Superior temporal gyrus (tissue), 1 donor: Measurements from ENCODE around the gene DCTPP1.
"Not testable (repeated sequence)": the region's sequence is repeated elsewhere in the genome, so short reads cannot be mapped to it uniquely, and the experiment has no call there.

ENCODE experiments used
- DNase-seq: peaks from one replicate; pipeline ENCODE4 v3.0.0-alpha.2; 2016; ENCODE audit errors: extremely low spot score

Gene DCTPP1

DNA sequence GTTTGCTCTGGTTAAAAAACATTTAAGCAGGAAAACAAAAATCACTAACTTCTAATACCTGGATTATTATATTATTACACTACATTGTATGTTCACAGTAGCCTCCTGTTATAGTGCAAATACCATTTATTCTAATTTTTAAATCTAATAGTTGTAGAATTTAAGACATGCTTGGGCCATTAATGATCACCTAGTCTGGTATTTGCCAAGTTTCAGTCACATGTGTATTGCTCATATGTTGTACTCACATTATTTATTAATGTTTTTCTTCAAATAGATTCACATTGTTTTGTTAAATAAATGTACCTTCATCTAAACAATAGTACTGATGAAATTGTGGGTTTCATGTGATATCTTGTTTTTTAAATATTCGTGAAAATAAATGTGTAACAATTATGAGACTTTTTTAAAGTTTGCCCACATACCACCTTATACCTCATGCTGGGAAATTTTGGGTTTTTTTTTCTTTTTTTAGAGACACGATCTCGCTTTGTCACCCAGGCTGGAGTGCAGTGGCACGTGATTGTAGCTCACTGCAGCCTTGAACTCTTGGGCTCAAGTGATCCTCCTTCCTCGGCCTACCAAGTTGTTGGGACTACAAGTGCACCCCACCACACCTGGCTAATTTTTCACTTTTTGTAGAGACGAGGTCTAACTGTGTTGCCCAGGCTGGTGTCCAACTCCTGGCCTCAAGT is 16.6 kb downstream of the DCTPP1 start:
- no peak for DNase-seq

DNA sequence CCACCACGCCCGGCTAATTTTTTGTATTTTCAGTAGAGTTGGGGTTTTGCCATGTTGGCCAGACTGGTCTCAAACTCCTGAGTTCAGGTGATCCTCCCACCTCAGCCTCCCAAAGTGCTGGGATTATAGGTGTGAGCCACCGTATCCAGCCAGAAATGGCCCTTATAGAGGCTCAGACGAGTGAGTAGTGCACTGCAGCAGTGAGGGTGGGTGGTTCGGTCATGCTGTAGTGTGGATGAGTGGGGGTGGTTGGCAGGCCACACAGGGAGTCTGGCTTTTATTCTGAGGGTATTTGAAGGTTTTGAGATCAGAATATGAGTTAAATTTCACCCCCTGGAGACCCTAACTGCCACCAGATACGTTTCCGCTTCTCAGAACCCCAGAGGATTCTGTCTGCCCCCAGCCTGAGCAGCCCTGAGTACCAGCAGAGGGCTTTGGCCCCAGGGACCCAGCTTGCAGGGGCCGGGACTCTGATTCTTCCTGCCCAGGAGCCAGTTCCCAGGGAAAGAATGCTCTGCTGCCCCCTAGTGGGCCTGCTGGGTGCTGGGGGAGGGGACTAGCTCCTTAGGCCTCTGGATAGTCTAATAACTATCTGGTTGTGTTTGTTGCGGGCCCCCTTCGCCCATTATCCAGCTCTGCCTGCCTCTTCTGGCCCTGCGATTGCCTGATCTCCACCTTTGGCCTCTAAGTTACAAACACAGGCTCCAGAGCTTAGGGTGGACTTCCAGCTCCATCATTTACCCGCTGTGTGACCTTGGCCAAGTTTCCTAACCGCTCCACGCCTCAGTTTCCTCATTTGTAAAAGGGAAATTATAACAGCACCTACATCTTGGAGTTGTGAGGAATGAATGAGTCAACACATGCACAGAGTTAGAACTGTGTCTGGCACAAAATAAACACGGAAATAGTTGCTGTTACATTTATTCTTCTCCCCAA is 20.4 kb downstream of the DCTPP1 start:
- peak; percentile 96 for DNase-seq

GRCh38 chr16:30407804-30408534 is 21.9 kb downstream of the DCTPP1 start:
- no peak for DNase-seq

GRCh38 chr16:30407102-30407803 is 22.6 kb downstream of the DCTPP1 start, which contains the start of gene ZNF771:
Gene ZNF771 (plus strand): TSS chr16:30407606. CDS start chr16:30408054, 448 bp downstream.
- DNase-seq = peak; percentile 92

GRCh38 chr16:30406795-30407101 is 23.1 kb downstream of the DCTPP1 start:
- DNase-seq = no peak

DNA sequence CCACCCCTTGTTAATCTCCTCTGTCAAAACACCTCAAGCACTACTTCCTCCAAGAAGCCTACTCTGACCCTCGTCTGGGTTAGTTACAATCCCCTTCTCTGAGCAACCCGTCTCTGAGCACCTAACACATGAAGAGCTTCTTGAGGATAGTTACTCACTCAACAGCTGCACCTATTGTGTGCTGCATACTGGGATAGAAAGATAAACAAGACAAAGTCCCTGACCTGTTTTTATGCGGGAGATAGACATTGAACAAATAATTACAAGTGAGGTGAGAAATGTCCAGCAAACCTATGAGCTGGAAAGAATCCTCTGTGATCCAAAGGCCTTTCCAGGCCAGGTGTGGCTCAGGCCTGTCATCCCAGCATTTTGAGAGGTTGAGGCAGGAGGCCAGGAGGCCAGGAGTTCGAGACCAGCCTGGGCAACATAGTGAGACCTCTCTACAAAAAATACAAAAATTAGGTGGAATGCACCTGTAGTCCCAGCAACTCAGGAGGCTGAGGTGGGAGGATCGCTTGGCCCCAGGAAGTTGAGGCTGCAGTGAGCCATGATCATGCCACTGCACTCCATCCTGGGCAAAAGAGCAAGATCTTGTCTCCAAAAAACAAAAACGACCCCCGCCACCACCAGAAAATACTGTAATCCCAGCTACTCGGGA is 27.9 kb downstream of the DCTPP1 start:
- no peak for DNase-seq

DNA sequence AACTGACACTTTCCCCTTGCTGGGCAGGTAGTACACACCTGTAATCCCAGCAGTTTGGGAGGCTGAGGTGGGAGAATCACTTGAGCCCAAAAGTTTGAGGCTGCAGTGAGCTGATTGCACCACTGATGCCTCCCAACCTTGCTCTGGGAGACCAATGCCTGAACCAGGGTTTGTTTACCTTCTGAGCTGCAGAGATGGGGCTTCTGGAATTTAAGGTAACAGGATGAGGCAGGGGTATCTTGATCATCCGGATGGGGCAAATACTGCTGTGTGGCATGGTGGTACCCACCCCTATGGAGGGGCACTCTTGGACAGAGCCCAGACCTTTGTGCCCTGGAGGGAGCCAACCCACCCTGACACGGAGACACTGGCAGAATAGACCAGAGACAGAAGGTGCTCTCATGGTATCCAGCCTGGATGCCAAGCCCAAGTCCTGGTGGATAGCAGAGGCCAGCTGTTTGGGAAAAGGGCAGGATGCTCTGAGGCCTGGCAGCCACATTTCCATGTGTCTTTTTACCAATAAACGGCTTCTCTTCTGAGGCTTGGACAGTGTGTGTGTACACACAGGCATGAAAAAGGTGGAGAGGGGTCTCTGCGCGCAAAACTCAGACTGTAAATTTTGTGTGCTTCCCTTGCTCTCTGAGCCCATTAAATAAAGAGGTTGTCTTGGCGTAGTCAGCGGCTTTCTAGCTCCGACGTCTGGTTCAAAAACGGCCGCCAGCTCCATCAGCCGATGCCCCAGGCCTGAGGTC is 30.2 kb downstream of the DCTPP1 start:
- DNase-seq = no peak

DNA sequence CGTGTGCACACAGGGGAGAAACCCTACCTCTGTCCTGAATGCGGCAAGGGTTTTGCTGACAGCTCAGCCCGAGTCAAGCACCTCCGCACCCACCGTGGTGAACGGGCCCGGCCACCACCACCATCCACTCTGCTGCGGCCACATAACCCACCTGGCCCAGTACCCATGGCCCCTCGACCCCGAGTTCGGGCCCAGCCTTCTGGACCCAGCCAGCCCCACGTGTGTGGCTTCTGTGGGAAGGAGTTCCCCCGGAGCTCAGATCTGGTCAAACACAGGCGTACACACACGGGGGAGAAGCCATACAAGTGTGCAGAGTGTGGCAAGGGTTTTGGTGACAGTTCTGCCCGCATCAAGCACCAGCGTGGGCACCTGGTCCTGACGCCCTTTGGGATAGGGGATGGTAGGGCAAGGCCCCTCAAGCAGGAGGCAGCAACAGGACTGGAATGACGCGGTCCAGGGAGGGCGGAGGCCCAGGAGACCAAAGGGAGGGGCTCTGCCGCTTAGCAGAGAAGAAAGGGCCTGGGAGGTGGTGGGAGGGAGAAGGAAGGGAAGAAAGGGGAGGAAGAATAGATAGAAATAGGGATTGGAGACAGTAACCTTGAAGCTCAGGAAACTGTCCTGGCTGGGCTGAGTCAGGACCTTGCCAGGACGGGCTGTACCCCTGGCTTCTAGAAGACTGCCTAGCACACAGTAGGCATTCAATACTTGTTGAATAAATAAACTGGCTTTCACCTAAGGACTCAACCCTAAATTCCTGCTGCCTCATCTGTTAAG is 31.0 kb downstream of the DCTPP1 start:
- no peak for DNase-seq

DNA sequence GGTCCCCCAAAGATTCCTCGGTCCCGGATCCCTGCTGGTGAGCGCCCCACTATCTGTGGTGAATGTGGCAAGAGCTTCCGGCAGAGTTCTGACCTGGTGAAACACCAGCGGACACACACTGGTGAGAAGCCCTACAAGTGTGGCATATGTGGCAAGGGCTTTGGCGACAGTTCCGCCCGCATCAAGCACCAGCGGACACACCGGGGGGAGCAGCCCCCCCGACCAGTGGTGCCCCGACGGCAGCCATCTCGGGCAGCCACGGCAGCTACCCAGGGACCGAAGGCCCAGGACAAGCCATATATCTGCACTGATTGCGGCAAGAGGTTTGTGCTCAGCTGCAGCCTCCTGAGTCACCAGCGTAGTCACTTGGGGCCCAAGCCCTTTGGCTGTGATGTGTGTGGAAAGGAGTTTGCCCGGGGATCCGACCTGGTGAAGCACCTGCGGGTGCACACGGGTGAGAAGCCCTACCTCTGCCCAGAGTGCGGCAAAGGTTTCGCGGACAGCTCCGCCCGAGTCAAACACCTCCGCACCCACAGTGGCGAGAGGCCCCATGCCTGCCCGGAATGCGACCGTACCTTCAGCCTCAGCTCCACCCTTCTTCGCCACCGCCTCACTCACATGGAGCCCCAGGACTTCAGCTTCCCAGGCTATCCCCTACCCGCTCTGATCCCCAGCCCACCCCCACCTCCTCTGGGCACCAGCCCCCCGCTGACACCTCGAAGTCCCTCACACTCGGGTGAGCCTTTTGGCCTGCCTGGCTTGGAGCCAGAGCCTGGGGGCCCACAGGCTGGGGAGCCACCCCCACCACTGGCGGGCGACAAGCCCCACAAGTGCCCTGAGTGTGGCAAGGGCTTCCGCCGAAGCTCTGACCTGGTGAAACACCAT is 31.8 kb downstream of the DCTPP1 start:
- DNase-seq = no peak

GRCh38 chr16:30397056-30397455 is 32.8 kb downstream of the DCTPP1 start:
- DNase-seq = no peak

GRCh38 chr16:30396627-30397026 is 33.2 kb downstream of the DCTPP1 start:
- not testable (repeated sequence) for DNase-seq

GRCh38 chr16:30395992-30396585 is 33.7 kb downstream of the DCTPP1 start:
- DNase-seq = peak; percentile 27

- DNase-seq = peak; percentile 89
Measured at GRCh38 chr16:30395155-30395991, 34.5 kb downstream of the DCTPP1 start, which contains the start of gene ZNF48. Gene ZNF48 (plus strand): TSS chr16:30395420. CDS start chr16:30395795, 375 bp downstream.

GRCh38 chr16:30394592-30395154 is 35.2 kb downstream of the DCTPP1 start:
- peak; percentile 34 for DNase-seq

DNA sequence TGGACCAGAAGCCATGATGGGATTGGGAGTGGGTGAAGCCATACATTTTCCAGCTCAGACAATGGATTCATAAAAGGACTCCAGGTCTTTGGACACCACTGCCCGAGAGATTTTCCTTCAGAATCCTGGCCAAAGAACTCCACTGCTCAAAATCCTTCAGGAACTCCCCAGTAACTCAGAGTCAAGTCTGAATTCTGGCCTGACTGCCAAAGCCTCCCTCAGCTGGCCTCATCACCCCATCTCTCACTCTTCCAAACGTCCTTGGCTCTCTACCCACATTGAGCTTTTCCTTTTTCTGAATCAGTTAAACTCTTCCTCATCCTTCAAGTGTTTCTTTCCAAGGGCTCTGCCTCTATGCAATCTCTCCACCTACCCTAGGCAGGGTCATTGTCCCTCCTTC is 46.3 kb downstream of the DCTPP1 start:
- no peak for DNase-seq

GRCh38 chr16:30382111-30382881 is 47.5 kb downstream of the DCTPP1 start, which contains the start of gene SEPTIN1:
Gene SEPTIN1 (minus strand): TSS chr16:30382561. CDS start chr16:30382542, 19 bp downstream.
- no peak for DNase-seq
